Body of pancreas (tissue), 4 donors: ENCODE results near the gene FGF22.

Source experiments
- POLR2A ChIP-seq, 3 donors: fragments of 450-650 bp; IDR thresholded peaks; one replicate each; pipeline ENCODE4 v1.6.1; 2016; ENCODE audit warnings: antibody characterized with exemption in 3 of 3, mild to moderate bottlenecking in 2 of 3
- TF ChIP-seq, protein P1 (sequence below), 7 experiments: fragments of 450-650 bp in 4 of 7; fragments of 200-600 bp in 3 of 7; sonication (generic) in 3 of 7; IDR thresholded peaks; one replicate each; pipeline ENCODE4 v1.5.1; 2016 to 2019; ENCODE audit warnings: antibody characterized with exemption in 7 of 7

DNA sequence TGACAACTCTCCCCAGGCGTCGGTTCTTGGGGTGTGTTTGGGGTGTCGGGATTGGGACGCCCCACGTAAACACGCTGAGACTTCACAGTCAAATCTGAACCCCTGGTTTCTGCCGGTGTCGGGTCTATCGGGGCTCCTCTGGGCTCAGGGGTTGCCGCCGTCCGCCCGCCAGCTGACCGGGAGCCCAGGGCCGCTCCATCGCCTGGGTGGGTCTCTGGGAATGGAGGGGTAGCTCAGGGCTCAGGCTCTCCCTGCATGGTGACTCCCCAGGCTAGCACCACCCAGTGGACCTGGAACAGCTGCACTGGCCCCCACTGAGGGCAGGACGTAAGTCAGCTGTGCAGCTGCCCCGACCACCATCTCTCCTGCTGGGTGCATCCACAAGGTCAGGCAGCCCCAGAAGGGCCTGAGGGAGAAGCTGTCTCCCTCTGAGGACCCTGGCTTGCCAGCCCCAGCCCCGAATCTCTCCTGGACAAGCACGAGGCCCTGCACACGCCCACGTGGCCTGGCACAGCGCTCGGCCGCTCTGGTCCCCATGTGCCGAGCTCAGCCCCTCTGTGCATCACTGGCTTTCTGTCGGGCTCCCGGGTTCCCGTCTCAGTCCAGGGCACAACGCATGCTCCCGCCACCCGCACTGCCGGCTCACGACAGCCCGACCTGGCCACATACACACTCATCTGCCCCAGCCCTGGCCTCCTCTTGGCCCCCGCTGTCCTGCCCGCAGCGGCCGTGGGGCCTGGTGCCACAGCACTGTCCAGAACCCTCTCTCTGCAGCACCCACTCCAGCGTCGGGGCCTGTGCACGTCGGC is 17.3 kb downstream of the FGF22 start:
- TF ChIP-seq, protein P1, sequence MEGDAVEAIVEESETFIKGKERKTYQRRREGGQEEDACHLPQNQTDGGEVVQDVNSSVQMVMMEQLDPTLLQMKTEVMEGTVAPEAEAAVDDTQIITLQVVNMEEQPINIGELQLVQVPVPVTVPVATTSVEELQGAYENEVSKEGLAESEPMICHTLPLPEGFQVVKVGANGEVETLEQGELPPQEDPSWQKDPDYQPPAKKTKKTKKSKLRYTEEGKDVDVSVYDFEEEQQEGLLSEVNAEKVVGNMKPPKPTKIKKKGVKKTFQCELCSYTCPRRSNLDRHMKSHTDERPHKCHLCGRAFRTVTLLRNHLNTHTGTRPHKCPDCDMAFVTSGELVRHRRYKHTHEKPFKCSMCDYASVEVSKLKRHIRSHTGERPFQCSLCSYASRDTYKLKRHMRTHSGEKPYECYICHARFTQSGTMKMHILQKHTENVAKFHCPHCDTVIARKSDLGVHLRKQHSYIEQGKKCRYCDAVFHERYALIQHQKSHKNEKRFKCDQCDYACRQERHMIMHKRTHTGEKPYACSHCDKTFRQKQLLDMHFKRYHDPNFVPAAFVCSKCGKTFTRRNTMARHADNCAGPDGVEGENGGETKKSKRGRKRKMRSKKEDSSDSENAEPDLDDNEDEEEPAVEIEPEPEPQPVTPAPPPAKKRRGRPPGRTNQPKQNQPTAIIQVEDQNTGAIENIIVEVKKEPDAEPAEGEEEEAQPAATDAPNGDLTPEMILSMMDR (IDR thresholded peaks at IDR 0.05), result no peak
- TF ChIP-seq POLR2A (IDR thresholded peaks at IDR 0.05), result no peak
